Coronary artery (tissue), 2 donors: ENCODE measurements around the gene ZPR1.
A peak's percentile ranks its signal among the peaks of the same experiment; 100 is the strongest.

Source experiments
- DNase-seq: peaks from one replicate; pipeline ENCODE4 v3.0.0-alpha.2; 2017; ENCODE audit warnings: low spot score
- H3K27ac ChIP-seq, 2 donors: fragments of 200-600 bp; sonication (generic); one replicate each; pipeline ENCODE4 v1.5.1; 2016 to 2019
- H3K4me3 ChIP-seq: fragments of 200-600 bp; sonication (generic); 2 replicates; pipeline ENCODE4 v1.5.1; 2016; ENCODE audit warnings: mild to moderate bottlenecking, moderate library complexity
- TF ChIP-seq, protein P1 (sequence below): fragments of 200-600 bp; sonication (generic); IDR thresholded peaks from one replicate; pipeline ENCODE4 v1.5.1; 2019; ENCODE audit warnings: antibody characterized with exemption

The ZPR1 gene

DNA sequence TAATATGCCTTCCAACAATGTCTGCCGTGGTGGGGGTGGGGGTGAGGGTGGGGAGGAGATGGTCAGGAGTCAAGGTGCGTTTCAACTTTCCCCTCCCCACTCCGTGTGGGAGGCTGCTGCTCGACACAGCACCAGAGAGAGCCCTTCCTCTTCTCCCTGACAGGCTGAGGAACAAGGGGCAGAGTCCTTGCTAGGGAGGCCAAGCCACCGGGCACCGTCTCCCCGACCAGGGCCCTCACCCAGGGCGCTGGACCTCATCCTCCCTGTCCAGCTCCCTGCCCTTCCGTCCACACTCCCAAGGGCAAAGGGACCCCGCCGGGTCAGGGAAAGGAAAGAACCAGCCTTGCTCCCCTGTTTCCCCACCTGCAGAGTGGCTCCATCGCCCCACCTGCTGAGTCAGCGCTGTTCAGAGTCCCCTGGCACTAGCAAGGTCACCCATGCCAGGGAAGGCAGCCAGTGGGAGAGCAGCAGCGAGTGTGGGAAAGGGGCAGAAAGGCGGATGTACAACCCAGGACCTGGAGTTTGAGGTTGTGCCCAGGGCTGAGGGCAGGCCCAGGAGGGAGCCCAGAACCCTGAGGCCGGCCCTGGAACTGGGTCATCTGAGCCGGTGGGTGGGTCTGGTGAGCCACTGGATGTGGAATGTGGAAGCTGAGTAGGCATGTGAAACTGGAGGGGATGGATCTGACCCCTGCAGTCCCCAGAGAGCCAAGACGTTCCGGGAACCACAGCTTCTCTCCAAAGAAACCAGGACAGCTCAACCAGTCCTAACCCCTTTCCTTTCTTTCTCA is 62.2 kb downstream of the ZPR1 start:
- DNase-seq = no peak
- TF ChIP-seq, protein P1, sequence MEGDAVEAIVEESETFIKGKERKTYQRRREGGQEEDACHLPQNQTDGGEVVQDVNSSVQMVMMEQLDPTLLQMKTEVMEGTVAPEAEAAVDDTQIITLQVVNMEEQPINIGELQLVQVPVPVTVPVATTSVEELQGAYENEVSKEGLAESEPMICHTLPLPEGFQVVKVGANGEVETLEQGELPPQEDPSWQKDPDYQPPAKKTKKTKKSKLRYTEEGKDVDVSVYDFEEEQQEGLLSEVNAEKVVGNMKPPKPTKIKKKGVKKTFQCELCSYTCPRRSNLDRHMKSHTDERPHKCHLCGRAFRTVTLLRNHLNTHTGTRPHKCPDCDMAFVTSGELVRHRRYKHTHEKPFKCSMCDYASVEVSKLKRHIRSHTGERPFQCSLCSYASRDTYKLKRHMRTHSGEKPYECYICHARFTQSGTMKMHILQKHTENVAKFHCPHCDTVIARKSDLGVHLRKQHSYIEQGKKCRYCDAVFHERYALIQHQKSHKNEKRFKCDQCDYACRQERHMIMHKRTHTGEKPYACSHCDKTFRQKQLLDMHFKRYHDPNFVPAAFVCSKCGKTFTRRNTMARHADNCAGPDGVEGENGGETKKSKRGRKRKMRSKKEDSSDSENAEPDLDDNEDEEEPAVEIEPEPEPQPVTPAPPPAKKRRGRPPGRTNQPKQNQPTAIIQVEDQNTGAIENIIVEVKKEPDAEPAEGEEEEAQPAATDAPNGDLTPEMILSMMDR = no peak
- Histone ChIP-seq H3K4me3 (no peak overlapping the region), H3K27ac (peak overlapping the region in 1 of 2 donors; percentile 26)

DNA sequence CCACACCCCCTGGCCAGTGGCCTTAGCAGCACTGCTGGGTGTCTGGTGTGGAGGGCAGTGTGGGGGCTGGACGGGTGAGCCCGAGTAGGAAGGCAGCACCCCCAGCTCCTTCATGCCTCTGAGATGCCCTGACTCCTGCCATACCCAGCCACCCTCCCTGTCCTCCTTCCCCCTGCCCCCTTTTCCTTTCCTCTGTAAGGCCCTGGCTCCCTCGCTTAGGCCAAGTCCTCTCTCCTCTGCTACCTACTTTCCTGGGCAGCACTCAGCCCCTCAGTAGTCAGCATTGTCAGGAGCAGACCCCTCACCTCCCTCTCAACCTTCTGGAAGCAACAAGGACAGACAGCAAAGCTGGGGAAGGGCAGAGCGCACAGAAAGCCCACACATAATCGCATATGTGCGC is 63.0 kb downstream of the ZPR1 start:
- no peak overlapping the region for H3K4me3 ChIP-seq
- TF ChIP-seq, protein P1 = no peak
- no peak for DNase-seq
- no peak overlapping the region for H3K27ac ChIP-seq
